ENCODE measurements around the gene MLC1.

Gene MLC1

GRCh38 chr22:50058061-50058905 lies 26.9 kb downstream of the MLC1 start, which contains the start of gene TTLL8:
Gene TTLL8, minus strand, starts transcription at chr22:50058298.
- no peak for DNase-seq (ENCODE audit: low read depth in 2 of 2)

GRCh38 chr22:50057278-50058060 lies 27.8 kb downstream of the MLC1 start:
- no peak for DNase-seq (ENCODE audit: low read depth in 2 of 2)

- DNase-seq (ENCODE audit: low read depth in 2 of 2): no peak
Measured at GRCh38 chr22:50056214-50056972, 28.8 kb downstream of the MLC1 start.

- DNase-seq (ENCODE audit: low read depth in 2 of 2): no peak
Measured at GRCh38 chr22:50053861-50054260, 31.4 kb downstream of the MLC1 start.

- DNase-seq (ENCODE audit: low read depth in 2 of 2): no peak
Measured at GRCh38 chr22:50051930-50052329, 33.3 kb downstream of the MLC1 start.

GRCh38 chr22:50049299-50050195 lies 35.7 kb downstream of the MLC1 start:
- no peak for DNase-seq (ENCODE audit: low read depth in 2 of 2)

- DNase-seq (ENCODE audit: low read depth in 2 of 2): no peak
Measured at GRCh38 chr22:50048836-50049235, 36.4 kb downstream of the MLC1 start.

GRCh38 chr22:50048061-50048765 lies 37.0 kb downstream of the MLC1 start:
- no peak for DNase-seq (ENCODE audit: low read depth in 2 of 2)

GRCh38 chr22:50047346-50047745 lies 37.9 kb downstream of the MLC1 start:
- no peak for DNase-seq (ENCODE audit: low read depth in 2 of 2)

- no peak for DNase-seq (ENCODE audit: low read depth in 2 of 2)
Measured at GRCh38 chr22:50046481-50047245, 38.6 kb downstream of the MLC1 start.

- DNase-seq (ENCODE audit: low read depth in 2 of 2): no peak
Measured at GRCh38 chr22:50046019-50046415, 39.2 kb downstream of the MLC1 start.

- no peak for DNase-seq (ENCODE audit: low read depth in 2 of 2)
Measured at GRCh38 chr22:50045211-50046018, 39.8 kb downstream of the MLC1 start.

- no peak for DNase-seq (ENCODE audit: low read depth in 2 of 2)
Measured at GRCh38 chr22:50044485-50045118, 40.6 kb downstream of the MLC1 start.

- DNase-seq (ENCODE audit: low read depth in 2 of 2): no peak
Measured at GRCh38 chr22:50041361-50042065, 43.7 kb downstream of the MLC1 start.

GRCh38 chr22:50040717-50041116 lies 44.5 kb downstream of the MLC1 start:
- DNase-seq (ENCODE audit: low read depth in 2 of 2): no peak

- DNase-seq (ENCODE audit: low read depth in 2 of 2): no peak
Measured at GRCh38 chr22:50039669-50040443, 45.4 kb downstream of the MLC1 start.

Measured in fibroblast of skin of left biceps (primary cell).